Activated naive CD4-positive, alpha-beta T cell treated with anti-CD3 and anti-CD28 coated beads, Interleukin-2, amount 50 U/mL, for 16 hours (primary cell): ENCODE data around the gene CCSER2.
A peak's percentile ranks its signal among the peaks of the same experiment; 100 is the strongest.
"Not testable (repeated sequence)": the region's sequence is repeated elsewhere in the genome, so short reads cannot be mapped to it uniquely, and the experiment has no call there.

Source experiments
- DNase-seq: peaks from one replicate; pipeline ENCODE4 v3.0.0-alpha.2; 2020

Gene CCSER2

DNA sequence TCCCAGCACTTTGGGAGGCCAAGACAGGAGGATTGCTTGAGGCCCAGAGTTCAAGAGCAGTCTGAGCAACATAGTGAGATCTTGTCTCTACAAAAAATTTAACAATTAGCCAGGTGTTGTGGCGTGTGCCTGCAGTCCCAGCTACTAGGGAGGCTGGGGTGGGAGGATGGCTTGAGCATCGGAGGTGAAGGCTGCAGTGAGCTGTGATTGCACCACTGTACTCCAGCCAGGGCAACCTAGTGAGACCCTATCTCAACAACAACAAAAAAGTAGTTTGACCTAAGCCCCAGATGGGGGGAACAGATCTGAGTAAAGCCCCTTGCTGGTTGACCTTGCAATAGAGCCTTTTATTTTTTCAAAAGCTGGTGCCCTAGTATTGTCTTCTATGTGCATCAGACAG lies 15.6 kb upstream of the CCSER2 start:
- no peak for DNase-seq

DNA sequence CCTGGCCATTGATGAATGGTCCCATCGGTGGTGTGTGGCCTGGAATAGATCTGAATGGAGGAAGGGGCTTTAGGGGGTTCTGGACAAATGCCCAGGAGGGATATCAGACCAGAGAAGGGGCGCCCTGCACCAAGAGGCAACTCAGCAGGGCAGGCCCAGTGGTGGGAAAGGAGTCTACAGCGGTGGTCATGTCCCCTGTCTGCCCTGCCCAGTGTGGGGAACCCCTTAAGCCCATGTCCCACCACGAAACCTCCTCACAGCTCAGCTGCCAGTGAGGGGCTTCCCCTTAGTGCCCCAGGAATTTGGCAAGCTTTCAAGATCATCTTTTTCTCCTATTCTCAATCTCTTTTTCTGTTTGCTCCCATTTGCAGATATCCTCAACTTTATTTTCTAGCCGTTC lies 14.1 kb upstream of the CCSER2 start:
- no peak for DNase-seq

DNA sequence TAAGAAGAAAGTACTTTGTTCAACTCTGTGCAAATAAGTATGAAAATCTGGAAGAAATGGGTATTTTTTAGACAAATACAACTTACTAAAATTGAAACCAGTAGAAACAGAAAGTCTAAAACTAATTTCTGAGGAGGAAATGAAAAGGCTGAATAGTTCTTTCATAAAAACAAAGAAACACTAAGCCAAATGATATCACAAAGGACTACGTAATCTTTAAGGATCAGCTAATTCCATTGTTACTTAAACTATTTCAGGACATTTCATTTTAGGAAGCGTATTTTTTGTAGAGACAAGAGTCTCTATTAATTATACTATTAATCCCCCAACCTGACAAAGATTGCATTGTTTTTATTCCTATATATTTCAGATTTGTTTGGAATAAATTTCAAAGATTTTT lies 11.2 kb upstream of the CCSER2 start:
- no peak for DNase-seq

DNA sequence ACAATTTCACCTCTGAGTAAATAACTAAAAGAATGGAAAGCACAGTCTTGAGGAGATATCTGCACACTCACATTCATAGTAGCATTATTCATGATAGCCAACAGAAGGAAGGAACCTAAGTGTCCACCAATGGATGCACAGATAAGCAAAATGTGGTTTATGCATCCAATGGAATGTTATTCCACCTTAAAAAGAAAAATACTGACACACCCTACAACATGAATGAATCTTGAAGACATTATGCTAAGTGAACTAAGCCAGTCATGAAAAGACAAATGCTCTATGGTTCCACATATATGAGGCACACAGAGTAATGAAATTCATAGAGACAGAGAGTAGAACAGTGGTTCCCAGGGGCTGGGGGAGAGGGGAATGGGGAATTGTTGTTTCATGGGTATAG lies 6.5 kb upstream of the CCSER2 start:
- no peak for DNase-seq

DNA sequence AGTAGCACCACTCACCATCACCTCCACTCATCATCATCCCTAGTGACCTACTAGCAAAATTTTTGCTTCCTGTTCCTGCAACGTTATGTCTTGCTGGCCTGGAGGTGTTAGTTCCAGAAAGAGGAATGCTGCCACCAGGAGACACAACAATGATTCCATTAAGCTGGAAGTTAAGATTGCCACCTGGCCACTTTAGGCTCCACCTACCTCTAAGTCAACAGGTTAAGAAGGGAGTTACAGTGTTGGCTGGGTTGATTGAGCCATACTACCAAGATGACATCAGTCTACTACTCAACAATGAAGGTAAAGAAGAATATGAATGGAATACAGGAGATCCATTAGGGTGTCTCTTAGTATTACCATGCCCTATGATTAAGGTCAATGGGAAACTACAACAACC lies 4.8 kb upstream of the CCSER2 start:
- DNase-seq, result not testable (repeated sequence)

DNA sequence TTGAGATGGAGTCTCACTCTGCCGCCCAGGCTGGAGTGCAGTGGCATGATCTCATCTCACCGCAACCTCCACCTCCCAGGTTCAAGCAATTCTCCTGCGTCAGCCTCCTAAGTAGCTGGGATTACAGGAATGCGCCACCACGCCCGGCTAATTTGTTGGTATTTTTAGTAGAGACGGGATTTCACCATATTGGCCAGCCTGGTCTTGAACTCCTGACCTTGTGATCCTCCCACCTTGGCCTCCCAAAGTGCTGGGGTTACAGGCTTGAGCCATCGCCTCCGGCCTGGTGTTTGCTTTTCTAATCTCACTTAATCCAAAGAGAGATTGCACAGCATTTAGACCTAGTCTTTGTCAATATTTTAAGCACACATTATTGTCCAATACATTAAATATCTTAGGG lies 1.4 kb upstream of the CCSER2 start:
- DNase-seq, result not testable (repeated sequence)

DNA sequence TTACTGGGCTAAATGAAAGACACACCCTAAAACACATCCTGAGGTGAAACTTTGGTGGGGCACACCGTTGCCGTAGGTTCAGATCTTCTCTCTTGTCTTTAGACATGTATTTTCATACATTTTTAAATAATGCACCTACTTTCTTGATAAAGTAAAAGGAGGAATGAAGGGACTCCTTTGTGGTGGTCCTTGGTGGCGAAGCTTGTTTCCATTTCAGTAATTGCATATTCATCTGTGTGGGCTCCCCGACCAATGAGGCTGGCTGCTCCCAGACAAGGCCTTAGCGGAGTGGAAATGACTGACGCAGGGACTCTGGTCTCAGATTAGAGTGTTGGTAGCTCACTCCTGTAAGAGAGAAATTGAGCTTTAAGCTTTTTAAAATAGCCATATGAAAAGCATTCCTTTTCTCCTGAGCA lies 815 bp downstream of the CCSER2 start:
- DNase-seq, result peak; percentile 68

DNA sequence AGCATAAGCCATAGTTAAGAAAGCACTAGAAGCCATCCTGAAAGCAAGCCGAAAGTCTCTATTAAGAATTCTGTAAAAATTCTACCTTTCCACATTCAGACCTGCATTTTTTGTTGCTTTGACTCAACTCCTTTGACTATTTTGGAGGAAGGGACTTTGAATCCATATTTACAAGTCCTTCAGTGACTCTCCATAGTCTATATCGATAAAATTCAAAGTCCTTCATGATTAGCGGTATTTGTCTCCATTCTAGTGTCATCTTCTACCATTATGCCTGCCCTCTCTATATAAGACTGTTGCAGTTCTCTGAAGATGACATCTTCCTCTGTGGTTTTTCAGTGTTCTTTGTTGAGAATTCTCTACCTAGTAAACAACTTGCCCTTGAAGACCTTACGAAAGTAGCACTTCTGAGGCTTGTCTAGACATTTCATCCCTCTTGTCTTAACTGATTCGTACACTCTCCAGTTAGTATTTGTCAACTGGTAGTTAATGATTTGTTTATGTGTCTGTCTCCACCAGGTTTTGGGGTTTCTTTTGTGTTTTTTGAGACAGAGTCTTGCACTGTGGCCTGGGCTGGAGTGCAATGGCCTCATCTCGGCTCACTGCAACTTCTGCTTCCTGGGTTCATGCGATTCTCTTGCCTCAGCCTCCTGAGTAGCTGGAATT lies 1.7 kb downstream of the CCSER2 start:
- DNase-seq, result no peak

DNA sequence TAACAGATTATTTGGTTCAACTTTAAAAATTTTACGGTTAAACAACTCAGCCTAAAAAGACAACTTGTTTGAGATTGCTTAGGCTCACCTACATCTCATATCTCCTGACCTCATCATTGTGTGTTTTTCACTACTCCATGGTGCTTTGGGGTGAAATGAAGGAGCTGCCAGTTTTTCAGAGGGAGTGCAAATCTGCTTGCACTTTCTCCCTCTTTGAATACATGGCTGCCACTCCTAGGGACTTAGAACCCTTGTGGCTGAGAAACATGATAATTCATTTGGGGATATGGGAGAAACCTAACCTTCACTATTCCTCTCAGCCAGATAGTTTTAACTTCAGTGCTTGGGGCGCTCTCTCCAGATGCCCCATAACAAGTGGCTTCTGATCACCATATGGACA lies 2.7 kb downstream of the CCSER2 start:
- no peak for DNase-seq

DNA sequence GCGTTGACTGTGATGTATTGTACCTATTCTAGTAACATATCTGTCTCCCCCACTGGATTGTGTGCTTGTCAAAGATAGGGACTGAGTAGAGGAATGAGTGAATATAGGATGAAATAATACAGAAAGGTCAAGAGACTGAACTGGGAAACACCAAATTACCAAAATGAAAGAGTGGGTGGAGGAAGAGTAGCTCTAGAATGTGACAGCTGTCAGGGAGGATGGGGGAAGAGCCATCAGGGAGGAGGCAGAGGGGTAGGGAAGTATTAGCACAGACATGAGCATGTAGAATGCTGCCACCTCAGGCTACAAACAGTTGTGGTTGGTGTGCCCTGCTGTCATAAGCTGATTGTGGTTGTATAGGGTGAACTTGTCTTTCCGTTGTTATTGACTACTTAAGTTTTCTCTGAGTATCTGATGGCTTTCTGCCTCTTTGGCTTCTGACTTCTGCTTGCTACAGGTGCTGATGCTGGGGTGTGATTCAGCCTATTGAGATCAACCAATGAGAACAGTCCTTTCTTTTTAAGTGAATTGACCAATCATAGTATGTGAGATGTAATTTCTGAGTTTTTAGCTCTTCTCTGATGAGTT lies 5.6 kb downstream of the CCSER2 start:
- DNase-seq, result peak; percentile 53

DNA sequence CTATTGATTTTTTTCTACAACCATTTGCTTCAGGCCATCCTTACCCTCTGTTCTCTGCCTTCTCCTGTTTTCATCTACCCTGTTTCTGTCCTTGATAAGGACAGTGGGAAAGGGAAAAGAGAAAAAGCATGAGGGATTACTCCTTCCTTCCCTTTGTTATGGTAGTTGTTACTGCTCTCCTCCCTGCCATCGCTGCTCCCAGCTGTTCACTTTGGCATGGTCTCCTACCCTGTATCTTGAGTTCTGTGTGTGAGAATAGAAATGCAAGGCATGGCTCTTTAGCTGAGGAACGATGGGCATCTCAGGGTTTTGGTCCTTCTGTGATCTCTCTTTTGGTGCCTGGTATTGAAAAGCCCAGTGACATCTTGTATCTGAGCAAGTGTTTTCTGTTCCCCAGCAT lies 6.4 kb downstream of the CCSER2 start:
- no peak for DNase-seq

DNA sequence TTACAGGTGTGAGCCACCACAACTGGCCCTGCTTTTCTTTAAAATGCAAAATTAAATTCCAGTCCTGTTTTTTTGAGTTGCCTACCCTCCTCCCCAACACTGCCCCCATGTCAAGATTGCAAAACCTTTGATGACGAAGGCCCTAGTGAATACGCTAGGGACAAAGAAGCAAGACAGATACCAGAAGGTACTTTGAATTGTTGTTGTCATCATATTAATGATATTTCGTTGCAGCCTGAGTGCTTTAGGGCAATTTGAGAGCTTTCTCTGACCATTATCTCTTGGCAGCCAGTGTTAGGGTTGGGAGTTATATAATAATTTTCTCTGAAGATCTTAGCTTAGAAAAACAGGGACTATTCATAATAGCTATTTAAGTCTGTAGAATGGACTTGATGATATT lies 7.1 kb downstream of the CCSER2 start:
- no peak for DNase-seq

DNA sequence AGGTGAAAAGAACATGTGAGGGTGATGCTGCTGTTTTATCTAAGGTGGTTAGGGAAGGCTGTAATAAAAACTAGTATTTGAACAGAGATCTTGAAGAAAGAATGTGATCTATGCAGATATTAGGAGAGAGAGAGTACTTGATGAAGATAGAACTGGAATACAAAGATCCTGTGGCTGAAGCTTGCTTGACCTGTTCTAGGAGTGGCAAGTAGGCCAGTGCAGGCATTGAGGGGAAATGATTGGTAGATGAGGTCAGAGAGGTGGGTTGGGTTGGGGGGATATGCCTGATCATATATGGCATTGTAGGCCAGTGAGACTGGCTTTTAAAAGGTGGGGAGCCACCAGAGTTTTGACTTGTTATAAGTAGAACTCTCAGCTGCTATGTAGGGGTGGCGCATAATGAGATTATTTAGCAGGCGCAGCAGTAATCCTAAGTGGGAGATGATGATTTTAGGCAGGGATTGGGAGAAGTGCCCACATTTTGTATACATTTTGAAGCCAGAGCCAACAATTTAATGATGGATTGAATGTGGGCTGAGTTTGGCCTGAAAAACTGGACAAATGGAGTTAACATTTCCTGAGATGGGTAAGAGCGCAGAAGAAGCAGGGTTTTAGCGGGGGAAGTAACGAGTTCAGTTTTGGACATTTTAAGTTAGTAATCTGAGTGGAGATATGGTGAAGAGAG lies 8.2 kb downstream of the CCSER2 start:
- DNase-seq, result no peak

DNA sequence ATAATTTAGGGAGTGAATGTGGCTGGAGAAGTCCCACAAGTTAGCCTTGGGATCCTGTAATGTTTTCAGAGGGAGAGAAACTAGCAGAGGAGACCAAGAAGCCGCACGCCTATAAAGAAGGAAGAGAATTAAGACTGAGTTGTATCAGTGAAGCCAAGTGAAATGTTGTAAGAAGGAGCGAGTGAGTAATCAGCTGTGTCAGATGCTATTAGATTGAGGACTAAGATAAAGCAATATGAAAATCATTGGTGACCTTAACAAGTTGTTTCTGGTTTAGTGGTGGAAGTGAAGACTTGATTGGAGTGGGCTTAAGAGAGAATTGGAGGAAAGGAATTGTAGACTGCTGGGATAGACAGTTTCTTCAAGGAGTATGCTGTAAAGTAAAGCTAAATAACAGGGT lies 8.8 kb downstream of the CCSER2 start:
- DNase-seq, result no peak

DNA sequence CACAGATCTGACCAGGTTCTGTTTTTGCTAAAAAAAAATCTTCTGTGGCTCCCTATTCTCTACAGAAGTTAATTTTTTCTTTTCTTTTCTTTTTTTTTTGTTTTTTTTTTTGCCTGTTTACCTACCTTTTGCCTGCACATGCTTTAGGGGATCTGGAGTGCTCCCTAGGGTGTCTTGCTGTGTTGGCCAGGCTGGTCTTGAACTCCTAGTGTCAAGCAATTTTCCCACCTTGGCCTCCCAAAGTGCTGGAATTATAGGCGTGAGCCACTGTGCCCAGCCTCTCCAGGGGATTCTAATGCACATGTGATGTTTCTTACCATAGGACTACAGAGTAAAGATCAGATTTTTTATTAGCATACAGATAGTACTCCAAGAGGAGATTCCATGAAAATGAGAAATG lies 10.6 kb downstream of the CCSER2 start:
- no peak for DNase-seq

DNA sequence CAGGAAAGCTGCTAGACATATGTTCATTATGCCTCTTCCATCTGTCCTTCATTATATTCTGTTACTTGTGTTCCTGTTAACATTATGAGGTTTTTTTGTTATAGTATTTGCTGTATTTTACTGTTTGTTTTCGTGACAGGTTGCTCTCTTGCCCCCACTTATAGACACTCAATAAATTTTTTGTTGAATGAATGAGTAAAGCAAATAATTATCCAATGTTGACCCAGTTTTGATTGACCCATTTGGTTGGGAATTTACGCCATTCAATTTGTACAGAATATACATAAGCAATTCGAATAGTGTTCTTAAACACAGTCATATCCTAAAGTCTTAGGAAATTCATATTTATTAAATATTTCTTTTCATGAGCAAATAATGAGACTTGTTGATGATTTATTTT lies 11.8 kb downstream of the CCSER2 start:
- DNase-seq, result no peak

DNA sequence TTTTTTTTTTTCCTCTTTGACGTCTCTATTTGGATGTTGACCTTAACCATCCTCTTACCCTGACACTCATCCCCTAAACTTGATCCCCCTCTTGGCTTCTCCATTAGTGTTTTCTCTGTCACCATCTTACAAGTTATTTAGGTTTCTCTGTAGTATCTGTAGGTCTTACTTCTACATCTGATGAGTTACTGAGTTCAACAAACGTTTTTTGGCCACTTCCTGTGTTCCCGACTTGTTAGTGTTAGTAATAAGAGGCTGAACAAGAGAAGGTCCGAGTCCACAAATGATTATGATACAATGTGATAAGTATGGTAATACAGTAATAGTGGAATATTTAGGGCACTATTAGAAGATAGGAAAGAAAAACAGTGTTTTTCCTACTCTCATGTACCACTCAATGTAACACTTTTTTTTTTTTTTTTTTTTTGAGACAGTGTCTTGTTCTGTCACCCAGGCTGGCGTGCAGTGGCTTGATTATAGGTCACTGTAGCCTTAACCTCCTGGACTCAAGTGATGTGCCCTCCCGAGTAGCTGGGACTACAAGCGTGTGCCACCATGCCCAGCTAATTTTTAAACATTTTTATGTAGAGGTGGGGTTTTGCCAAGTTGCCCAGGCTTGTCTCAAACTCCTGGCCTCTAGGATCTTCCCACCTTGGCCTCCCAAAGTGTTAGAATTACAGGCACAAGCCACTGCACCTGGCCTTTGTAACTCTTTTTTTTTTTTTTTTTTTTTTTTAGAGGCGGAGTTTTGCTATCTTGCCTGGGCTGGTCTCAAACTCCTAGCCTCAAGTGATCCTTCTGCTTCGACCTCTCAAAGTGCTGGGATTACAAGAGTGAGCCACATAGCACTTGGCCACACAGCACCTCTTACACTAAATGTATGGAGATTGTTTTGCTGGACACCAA lies 12.5 kb downstream of the CCSER2 start:
- DNase-seq, result no peak

DNA sequence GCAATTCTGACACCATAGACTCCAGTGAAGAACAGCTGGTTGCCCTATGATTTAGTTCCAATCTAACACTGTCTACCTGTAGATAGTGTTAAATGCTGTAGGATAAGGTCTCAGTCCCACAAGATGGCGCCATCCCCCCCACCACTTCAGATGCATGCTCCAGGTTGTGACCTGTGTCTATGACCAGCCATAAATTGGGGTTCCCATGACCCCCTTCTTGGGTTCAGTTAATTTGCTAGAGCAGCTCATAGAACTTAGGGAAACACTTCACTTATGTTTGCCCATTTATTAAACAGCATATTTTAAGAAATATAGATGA lies 13.1 kb downstream of the CCSER2 start:
- DNase-seq, result no peak

DNA sequence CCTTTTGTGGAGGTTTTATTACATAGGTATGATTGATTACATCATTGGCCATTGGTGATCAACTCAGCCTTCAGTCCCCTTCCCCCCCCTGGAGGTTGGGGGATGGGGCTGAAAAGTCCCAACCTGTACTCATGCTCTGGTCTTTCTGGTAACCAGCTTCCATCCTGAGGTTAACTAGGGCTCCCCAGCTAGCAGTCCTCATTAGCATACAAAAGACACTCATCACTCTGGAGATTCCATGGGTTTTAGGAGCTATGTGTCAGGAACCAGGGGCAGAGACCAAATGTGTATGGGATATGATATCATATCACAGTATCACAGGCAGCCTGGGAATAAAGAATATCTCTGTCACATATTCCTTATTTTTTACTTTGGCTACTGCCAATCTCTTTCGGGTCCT lies 13.6 kb downstream of the CCSER2 start:
- DNase-seq, result no peak

DNA sequence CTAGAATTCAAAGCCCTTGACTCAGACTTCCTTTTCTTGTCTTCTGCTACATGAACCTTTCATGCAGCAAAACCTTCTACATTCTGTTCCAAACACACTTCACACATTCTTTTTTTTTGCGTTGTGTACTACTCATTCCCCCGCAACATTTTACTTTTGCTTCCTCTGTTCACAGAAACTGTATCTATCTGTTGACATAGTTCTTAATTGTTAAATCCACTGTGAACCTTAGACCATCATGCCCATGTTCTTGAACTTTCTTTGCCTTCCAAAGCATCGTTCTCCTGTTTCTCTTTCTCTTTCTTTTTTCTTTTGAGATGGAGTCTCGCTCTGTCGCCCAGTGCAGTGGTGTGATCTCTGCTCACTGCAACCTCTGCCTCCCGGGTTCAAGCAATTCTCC lies 14.2 kb downstream of the CCSER2 start:
- no peak for DNase-seq

DNA sequence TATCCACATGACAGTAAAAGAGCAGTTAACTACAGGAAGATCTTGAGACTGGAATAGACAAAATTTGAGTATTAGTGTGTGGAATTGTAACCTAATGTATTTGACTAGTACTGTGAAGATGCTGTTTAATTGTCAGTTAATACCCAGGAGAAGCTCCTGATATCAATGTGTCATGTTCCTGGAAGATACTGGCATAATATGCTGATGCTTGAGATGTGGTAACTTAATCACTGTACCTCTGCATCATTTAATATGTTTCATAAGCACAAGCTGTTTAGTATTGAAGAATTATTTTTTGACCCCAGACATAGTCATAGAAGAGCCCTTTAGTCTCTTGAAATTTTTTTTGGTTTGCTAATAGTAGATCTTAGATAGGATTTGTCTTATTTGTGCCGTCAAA lies 15.4 kb downstream of the CCSER2 start:
- DNase-seq, result no peak

DNA sequence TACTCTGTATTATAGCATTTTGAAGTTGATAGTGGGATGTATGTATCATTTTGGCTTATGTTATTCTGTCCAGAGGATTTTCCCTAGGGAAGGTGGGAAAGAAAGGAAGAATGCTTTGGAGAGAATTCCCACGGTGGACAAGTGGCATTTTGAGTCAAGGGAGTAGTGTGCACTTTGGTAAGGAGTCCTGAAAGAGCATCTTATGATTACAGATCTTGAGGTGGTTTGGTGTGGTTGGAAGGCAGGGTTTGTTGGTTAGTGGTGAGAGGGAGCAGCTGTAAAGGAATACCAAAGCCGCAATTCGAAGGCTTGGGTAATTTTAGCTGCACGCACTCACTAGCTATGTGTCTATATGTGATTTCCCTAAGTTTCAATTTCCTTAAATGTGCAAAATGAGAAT lies 16.1 kb downstream of the CCSER2 start:
- no peak for DNase-seq

DNA sequence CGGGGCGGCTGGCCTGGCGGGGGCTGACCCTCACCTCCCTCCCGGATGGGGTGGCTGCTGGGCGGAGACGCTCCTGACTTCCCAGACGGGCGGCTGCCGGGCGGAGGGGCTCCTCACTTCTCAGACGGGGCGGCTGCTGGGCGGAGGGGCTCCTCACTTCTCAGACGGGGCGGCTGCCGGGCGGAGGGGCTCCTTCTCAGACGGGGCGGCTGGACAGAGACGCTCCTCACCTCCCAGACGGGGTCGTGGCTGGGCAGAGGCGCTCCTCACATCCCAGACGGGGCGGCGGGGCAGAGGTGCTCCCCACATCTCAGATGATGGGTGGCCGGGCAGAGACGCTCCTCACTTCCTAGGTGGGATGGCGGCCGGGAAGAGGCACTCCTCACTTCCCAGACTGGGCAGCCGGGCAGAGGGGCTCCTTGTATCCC lies 19.2 kb downstream of the CCSER2 start:
- DNase-seq, result not testable (repeated sequence)

DNA sequence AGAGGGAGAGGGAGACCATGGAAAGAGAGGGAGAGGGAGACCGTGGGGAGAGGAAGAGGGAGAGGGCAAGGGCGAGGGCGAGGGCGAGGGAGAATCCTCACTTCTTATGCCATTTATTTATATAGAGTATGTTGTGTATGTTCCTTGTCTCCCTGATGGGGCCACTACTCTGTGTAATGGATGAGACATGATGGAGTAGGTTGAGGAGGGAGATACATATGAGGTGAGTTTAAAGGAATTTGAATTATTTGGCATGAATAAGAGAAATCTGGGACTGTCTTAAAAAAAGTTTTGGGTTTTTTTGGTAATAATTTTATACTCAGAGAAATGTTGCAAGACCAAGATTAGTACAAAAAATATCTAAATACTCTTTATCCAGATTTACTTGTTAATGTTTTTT lies 20.1 kb downstream of the CCSER2 start:
- DNase-seq, result no peak
